ENCODE measurements around the gene PROKR2. TPM values are rescaled to one million over a fixed set of nuclear protein-coding genes. Genes with fewer than 3 reads are reported as not detected.

The PROKR2 gene
- total and polyA plus RNA-seq, 2 of the 8 experiments (the other 6 are each of a cell fraction or from before 2014, with no cell fraction given) = 3.3 to 7.7 TPM

- H4K5ac ChIP-seq (ENCODE audit: insufficient read length, low read depth, low read length) = no peak overlapping the region
- FAIRE-seq (no peak), DNase-seq (ENCODE audit: low read depth in 1 of 2, low spot score in 2 of 2) (no peak)
- ChIA-PET CTCF (ENCODE audit: partially characterized antibody) (interaction anchor here (0.6 to 1.4 kb wide), 3 partner anchors 140 to 430 kb away, joined by 3 to 4 read pairs (median 4); no protein-coding TSS in a partner anchor), POLR2A (ENCODE audit: partially characterized antibody) (interaction anchor here (0.6 kb wide), 1 partner anchor 1478 kb away, joined by 4 read pairs; no protein-coding TSS in a partner anchor)
- H3K18ac ChIP-seq (ENCODE audit: extremely low read depth, low read length) = no peak overlapping the region
- no peak overlapping the region for H4K8ac ChIP-seq (ENCODE audit: extremely low read depth, insufficient read depth, low read length)
- no peaks in the 10 kb centered on the region for H3K23me2 ChIP-seq (ENCODE audit: low read depth, low read length)
- no peak overlapping the region for H2BK20ac ChIP-seq (ENCODE audit: low read length)
- H4K91ac ChIP-seq (replicated peaks; ENCODE audit: insufficient read length, low read length) = no peak overlapping the region
- H3K9ac ChIP-seq (replicated peaks in 1 of 4; ENCODE audit: extremely low read depth in 1 of 4, low read depth in 3 of 4, low read length in 3 of 4) = no peak overlapping the region
- no peak overlapping the region for H3K23ac ChIP-seq (ENCODE audit: insufficient read length)
- H3K9me3 ChIP-seq (ENCODE audit: insufficient read depth in 2 of 2, low read depth in 1 of 2, low read length in 1 of 2) = peaks cover 8 to 18% of the 10 kb centered on the region in 2 experiments; a peak in 3 of 4 replicates
- no peak overlapping the region for H2BK15ac ChIP-seq (ENCODE audit: low read length)
- no peak overlapping the region for H2AFZ ChIP-seq (ENCODE audit: low read length)
- no peak overlapping the region for H3K14ac ChIP-seq (ENCODE audit: insufficient read length)
- no peak overlapping the region for H2BK12ac ChIP-seq (ENCODE audit: low read depth, low read length)
- H3K27me3 ChIP-seq (replicated peaks in 1 of 4; ENCODE audit: control insufficient read depth in 3 of 4, extremely low read depth in 1 of 4, insufficient read depth in 3 of 4, low read length in 3 of 4) = no peaks in the 10 kb centered on the region
- no peak overlapping the region for H2BK5ac ChIP-seq (ENCODE audit: low read depth, low read length)
- H3K4ac ChIP-seq (replicated peaks; ENCODE audit: insufficient read length, low read depth, low read length) = no peak overlapping the region
- no peak overlapping the region for H2BK120ac ChIP-seq (replicated peaks; ENCODE audit: low read depth, low read length)
- no peaks in the 10 kb centered on the region for H3K79me1 ChIP-seq (ENCODE audit: low read depth, low read length)
- peaks cover 0 to 3% (median 0%) of the 10 kb centered on the region in 4 experiments; a peak in 1 of 8 replicates for H3K36me3 ChIP-seq (ENCODE audit: control insufficient read depth in 2 of 4, insufficient read depth in 4 of 4, low read length in 3 of 4)
- H2AK5ac ChIP-seq (ENCODE audit: low read depth, low read length) = no peak overlapping the region
- H3K4me2 ChIP-seq (ENCODE audit: insufficient read depth in 1 of 2, low read depth in 2 of 2, low read length in 2 of 2) = no peak overlapping the region
- no peak overlapping the region for H3K56ac ChIP-seq (replicated peaks; ENCODE audit: insufficient read length, low read depth, low read length)
- no peak for TF ChIP-seq SP4 (IDR thresholded peaks at IDR 0.05; ENCODE audit: low read length)
- TF ChIP-seq JUND (IDR thresholded peaks at IDR 0.05; ENCODE audit: low read length) = no peak
- TF ChIP-seq HDAC6 (IDR thresholded peaks at IDR 0.05; ENCODE audit: low read depth, low read length) = no peak
- no peak for TF ChIP-seq POLR2AphosphoS5 (IDR thresholded peaks at IDR 0.05; ENCODE audit: low read depth, low read length)
- TF ChIP-seq GTF2F1 (IDR thresholded peaks at IDR 0.05; ENCODE audit: borderline replicate concordance, low read depth, low read length) = no peak
- no peak for TF ChIP-seq CHD1 (IDR thresholded peaks at IDR 0.05; ENCODE audit: low read depth, low read length)
- TF ChIP-seq SIRT6 (IDR thresholded peaks at IDR 0.05; ENCODE audit: low read length) = no peak
- no peak for TF ChIP-seq TAF1 (IDR thresholded peaks at IDR 0.05; ENCODE audit: low read depth, low read length)
- TF ChIP-seq CTBP2 (IDR thresholded peaks at IDR 0.05; ENCODE audit: borderline replicate concordance, insufficient read depth, insufficient read length, low read length) = no peak
- no peaks in the 10 kb centered on the region for H4K20me1 ChIP-seq (replicated peaks in 1 of 2; ENCODE audit: control insufficient read depth in 1 of 2, insufficient read depth in 2 of 2, low read length in 2 of 2)
- WGBS, 2 experiments (ENCODE audit: extremely low coverage in 1 of 2, insufficient coverage in 1 of 2, insufficient read length in 1 of 2, insufficient replicate concordance in 2 of 2, low coverage in 1 of 2, low lambda C conversion rate in 2 of 2, missing lambda C conversion rate in 1 of 2) = 90% methylated on average over 4 of the region's 4 CpGs; no CpG with 5 or more reads in 1 of the 2 experiments
- H3K27ac ChIP-seq (ENCODE audit: low read depth, low read length) = no peak overlapping the region
- H3K4me3 ChIP-seq (ENCODE audit: extremely low read depth in 1 of 4, insufficient read depth in 2 of 4, low read depth in 3 of 4, low read length in 4 of 4) = no peak overlapping the region
- H3K79me2 ChIP-seq (ENCODE audit: control insufficient read depth in 1 of 2, insufficient read depth in 2 of 2, low read length in 2 of 2) = no peaks in the 10 kb centered on the region
- H3K4me1 ChIP-seq (replicated peaks in 1 of 4; ENCODE audit: control insufficient read depth in 3 of 4, insufficient read depth in 4 of 4, low read length in 3 of 4) = peaks cover 0 to 5% (median under 1%) of the 10 kb centered on the region in 4 experiments; a peak in 1 of 7 replicates
These were observed 47.5 kb upstream of the PROKR2 start for GRCh38 chr20:5364136-5364821.

Data from H1 (cell line).